IPS-NIHi7 (cell line): ENCODE measurements around the gene ZACN.

Experiments
- DNase-seq: peaks from one replicate; pipeline ENCODE4 v3.0.0; 2012; ENCODE audit warnings: mixed read lengths; ENCODE audit errors: extremely low spot score

Gene ZACN

DNA sequence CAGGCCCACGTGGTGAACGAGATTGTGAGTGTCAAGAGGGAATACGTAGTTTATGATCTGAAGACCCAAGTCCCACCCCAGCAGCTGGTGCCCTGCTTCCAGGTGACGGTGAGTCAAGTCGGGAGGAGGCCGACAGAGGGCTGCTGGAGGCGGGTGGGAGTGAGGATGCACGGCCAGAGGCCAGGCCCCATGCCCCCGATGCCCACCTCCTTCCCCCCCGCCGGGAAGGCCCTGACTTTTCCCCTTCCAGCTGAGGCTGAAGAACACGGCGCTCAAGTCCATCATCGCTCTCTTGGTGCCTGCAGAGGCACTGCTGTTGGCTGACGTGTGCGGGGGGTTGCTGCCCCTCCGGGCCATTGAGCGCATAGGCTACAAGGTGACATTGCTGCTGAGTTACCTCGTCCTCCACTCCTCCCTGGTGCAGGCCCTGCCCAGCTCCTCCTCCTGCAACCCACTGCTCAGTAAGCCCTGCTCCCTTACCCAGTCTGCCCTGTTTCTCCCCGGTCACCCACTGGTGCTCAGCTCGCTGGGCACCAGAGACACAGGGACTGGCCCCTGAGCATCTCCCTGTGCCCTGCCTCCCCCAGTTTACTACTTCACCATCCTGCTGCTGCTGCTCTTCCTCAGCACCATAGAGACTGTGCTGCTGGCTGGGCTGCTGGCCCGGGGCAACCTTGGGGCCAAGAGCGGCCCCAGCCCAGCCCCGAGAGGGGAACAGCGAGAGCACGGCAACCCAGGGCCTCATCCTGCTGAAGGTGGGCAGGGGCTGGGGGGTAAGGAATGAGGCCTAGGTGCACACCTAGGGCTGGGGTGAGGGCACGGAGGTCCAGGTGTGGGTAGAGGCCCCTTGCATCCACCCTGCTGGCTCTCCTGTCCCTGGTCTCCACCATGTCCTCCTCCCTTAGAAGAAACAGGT is 2.6 kb downstream of the ZACN start:
- peak; percentile 32 for DNase-seq

DNA sequence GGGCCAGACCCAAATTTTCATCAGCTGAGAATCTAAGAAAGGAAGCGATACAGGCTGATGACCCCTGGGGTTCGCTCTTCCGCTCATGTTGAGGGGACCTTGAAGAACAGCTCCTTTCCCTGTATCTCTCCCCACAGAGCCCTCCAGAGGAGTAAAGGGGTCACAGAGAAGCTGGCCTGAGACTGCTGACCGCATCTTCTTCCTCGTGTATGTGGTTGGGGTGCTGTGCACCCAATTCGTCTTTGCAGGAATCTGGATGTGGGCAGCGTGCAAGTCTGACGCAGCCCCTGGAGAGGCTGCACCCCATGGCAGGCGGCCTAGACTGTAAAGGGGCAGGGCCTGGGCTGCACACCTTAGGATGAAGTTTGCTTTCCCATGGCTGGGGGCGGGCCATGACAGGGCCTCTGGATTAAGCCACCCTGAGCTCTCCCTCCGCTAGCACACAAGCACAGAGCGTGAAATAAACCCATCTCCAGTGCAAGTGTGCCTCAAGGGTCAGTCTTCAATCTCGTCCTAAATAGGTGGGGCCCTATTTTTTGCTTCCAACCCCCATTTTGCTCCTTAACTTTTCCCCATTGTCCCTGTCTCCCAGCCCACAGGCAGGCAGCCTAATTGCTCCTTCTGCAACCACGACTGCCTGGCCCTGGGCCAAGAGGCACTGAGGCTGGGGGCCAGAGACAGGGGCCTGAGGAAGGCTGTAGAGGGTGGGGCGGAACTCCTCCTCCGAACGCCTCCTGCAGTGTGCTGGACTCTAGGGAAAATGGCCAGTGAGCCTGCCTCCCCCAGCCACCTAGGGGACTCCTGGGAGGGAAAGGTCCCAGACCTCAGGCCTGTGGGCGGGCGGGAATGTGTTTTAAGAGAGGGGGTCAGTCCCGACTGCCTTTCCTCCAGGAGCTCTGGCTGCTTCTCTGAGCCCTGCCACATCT is 3.6 kb downstream of the ZACN start:
- DNase-seq, result no peak

DNA sequence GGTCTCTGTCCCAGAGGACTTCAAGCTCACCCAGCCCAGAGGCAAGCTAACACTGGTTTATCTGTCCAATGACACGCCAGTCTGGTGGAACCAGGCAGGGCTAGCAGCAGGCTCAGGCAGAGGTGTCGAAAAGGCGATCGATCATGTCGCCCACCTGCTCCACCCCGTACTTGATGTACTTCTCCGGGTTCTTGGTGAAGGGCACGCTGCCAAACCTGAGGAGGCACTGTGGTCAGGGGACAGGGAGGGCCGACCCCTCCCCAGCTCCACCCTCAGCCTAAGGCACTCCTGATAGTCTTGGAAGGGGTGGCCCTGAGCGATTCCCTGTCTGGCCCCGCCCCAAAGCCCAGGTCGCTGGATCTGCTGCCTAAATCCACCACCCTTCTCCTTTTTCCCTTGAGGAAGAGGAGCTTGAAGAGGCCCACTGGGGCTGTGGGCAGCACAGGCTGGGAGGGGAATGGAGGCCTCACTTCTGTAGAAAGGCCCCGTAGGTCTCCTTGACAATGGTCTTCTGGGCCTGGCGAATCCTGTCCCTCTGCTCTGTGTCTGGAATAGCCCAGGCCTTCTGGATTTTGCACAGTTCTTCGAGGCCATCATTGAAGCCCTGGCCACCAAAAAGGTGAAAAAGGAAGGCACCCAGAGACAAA is 4.7 kb downstream of the ZACN start:
- no peak for DNase-seq

DNA sequence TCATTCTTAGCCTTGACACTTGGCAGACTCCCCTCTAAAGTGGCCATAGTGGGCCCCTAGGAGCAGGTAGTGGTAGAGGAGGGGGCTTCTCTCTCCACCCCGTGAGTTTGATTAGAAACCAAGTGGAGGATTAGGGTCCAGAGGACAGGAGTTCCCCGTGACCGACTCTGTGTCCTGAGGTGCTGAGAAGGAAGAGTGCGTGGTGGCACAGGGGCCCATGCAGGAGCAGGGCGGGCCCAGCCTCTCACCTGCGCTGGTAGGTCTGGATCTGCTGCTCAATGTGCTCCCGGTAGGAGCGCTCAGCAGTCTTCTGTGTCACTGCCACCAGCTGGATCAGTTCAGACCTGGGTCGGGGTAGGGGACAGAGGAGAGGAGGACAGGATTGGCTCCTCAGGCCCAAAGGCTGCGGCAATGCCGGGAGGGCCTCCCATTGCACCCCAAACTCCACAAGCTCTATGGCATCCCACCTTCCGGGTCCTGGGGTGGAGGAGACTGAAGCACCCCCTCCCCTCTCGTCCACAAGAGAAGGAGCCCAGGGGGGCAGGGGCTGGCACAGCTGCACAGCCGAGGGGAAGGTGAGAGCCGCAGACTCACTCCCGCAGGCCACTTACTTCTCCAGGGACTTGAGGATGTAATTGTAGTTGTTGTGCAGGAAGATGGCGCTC is 6.2 kb downstream of the ZACN start:
- no peak for DNase-seq

DNA sequence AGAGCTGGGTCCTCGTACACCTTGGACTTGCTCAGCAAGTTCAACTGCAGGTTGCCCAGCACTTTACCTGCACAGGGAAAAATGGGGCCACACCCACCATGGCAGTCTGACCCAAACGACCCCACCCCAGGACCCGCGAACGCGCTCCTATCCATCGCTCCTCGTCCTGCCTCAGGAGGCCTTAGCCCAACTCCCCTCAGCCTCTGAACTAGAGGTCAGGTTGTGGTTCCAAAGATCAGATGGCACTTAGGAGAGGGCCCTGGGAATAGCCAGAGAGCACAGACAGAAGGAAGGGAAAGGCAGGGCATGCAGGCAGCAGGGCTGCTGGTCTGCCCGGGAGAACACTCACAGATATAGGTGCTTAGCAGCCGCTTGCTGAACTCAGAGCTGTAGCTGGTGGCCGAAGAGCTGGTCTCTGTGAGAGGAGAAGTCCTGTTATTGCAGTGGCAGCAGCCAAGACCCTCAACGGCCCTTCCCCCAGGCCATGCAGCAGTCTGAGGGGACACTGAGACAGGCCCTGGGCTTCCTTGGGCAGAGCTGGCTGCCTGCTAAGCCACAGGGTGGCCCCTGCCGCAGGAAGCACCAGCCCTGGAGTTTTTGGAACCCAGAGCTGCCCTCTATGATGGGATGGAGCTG is 6.9 kb downstream of the ZACN start:
- DNase-seq, result no peak

DNA sequence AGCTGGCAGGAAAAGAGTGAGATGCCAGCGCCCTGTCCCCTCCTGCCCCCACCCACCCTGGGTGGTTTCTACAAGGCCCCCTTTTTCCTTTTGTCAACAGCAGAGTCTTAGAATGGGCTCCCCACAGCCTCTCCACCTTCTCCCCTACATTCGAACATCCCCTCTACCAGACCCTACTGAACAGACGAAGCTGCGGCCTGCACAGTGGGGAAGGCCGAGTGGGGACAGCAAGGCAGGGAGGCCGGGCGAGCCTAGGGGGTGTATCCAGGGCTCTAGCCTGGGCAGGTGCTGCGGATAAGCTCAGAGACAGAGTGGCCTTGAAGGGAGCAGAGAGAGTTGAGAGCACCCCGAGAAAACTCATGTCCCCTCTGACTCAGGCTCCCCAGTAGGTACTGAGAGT is 7.4 kb downstream of the ZACN start:
- no peak for DNase-seq

DNA sequence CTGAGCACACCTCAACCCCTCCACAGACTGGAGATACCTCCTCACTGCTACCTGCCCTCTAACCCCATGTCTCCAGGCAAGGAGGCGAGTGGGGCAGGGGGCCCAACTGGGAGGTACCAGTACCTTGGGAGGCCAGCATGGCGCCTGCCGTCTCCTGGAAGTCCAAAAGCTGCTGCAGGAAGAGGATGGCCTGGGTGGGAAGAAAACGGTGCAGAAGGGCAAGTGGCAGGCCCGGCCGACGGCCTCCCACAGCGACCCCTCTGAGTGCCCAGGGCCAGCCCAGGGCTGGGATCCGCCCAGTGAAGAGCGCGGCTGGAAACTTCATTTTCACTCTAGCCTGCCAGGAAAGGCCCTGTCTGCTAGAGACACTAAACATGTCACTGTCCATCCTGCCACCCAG is 8.5 kb downstream of the ZACN start:
- no peak for DNase-seq

DNA sequence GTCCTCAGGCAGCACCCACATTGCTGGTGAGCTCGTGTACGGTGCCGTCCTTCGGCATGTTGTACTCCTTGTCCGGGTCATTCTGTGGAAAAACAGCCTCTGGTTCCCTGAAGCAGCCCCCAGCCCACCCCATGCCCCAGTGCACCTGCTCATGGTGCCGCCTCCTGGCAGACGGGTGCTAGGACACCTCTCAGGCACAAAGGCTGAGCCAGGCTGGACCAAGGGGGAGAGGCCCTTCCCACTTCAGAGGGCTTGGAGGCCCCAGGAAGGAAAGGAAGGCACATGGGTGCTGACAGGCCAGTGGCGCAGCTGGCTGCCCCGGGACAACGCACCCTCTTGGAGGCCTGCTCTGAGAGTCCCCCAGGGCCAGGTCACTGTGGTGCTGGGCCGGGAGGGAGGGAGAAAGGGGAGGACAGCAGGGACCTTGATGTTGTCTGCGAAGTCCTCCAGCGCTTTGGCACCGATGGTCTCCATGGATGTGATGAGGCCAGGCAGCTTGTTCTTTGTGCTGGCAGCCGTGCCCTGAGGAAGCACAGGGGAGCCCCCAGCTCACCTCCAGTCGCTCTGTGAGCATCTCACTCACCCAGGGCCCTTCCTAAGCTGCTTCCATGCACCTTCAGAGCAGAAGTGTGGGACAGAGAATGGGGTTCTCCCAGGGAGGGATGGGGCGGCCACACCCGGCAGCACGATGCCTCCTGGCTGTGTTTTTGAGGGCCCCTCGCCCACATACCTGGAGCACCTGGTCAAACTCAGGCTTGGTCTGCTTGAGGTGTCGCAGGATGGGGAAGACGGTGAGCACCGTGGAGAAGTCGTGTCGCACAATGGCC is 9.3 kb downstream of the ZACN start:
- DNase-seq, result peak; percentile 71

DNA sequence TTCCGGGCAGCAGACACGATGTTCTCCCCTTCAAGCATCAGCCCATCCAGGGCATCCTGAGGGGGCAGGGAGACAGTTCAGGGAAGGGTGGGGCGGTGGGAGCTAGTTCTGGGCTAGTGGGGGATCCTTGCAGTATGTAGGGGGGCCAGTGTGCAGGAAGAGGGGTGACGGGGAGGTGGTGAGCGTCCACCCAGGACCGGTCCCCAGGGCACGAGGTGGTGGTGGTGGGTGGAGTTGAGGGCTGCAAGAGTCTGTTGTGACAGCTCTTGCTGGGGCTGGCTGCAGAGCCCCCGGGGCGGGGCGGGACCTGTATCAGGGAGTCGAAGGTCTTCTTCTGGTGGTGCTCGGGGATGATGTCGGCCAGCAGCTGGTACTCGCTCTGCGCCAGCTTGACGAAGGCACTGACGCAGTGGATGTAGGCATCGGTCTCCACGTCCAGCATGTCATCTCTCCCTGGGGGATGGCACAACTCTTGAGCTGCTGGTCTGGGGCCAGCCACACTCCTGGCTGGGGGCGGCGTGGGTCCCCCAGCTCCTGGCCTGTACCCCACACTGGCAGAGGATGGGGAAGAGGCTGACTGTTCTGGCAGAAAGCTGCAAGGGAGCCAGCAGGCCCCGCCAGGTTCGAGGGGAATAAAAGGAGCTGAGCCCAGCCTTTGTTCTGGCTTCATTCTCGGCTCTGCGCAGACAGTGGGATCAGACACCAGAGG is 10.0 kb downstream of the ZACN start:
- no peak for DNase-seq

DNA sequence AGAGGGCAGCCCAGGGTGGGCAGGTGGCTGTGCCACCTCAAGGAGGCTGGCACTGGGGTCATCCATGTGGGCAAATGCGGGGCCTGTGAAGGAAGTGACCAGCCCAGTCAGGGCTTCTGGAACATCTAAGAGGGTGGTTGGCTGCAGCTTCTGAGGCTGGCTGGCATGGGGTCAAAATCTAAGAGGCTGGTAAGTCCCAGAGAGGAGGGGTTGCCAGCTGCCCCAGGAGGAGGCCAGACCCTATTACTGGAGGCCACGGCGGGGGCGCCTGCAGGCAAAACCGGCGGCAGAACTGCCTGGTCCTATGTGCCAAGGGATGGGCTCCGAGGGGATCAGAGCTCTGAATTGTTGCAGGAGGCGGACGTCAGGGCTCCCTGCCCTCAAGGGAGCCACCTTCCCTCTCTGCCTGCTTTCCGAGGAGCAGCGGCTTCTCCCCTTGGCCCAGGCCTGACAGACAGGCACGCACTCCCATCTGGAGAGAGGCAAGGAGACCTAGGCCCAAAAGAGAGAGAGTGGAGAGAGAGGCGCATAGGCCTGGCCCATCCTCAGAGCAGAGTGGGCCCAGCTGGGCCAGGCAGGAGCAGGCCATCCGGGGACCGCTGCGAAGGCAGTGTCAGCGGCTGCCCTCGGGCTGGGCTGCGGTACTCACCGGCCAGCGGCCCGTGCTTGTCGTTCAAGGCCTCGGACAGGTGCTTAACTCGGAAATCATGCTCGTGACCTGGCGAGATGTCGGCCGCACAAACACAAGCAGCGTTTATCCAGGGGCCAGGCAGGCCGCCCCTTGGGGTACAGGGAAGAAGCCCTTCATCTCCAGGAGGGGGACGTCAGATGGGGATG is 10.9 kb downstream of the ZACN start:
- DNase-seq, result no peak

DNA sequence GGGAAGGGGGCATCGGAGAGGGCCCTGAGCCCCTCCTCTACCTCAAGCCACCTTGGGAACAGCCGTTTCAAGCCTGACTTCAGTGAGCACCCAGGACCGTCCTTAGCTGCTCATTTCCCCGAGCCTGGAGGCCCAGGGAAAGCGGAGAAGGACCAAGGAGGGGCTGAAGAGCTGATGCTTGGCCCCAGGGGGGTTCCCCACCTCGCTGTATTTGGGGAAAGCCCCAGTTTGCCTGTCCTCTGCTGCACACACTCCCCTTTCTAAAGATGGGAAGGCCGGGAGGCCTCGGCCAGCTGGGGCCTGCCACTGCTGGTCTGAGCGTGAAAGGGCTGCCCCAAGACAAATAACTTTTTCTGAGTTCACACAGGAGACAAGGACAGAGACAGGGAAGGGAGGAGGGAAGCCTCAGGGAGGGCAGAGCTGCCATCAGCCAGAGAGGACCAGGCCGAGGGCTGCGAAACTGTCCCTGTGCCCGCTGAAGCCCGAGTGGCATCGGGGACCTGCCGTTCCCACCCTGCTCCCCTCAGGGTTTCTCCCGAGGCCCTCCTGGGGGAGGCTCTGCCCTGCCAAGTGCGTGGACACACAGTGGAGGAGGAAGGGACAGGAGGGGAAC is 11.6 kb downstream of the ZACN start:
- DNase-seq, result peak; percentile 4

DNA sequence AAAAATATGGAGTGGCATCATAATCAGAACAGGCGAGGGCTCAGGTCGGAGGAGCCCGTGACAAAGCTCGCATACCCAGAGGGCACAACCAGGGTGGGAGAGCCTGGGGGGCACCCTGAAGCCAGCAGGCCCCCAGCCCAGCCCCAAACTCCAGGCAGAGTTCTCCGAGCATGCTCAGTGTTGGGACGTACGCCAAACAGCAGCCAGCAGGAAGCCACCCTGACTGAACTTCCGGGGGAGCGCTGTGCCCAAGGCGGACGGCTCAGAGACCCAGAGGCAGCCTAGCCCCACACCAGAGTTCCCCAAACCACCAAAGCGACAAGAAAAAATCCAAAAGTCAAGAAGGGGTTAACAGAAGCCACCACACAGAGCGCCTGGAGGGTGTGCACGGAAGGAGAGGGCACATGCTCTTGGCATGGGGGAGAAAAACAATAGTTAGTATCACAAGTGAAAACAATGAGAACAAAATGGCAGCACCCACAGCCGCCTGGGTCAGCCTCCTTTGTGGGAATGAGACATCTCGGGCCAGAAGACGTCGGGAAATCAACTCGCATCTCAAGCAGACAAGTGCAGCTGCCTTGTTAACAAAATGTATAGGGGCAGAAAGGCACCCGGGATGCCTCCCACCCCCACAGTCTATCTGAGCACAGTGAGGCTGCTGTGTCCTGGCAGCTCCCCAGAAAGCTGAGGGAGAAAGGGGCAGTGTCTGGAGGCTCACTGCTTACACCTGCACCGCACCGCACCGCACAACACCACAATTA is 12.7 kb downstream of the ZACN start:
- no peak for DNase-seq

DNA sequence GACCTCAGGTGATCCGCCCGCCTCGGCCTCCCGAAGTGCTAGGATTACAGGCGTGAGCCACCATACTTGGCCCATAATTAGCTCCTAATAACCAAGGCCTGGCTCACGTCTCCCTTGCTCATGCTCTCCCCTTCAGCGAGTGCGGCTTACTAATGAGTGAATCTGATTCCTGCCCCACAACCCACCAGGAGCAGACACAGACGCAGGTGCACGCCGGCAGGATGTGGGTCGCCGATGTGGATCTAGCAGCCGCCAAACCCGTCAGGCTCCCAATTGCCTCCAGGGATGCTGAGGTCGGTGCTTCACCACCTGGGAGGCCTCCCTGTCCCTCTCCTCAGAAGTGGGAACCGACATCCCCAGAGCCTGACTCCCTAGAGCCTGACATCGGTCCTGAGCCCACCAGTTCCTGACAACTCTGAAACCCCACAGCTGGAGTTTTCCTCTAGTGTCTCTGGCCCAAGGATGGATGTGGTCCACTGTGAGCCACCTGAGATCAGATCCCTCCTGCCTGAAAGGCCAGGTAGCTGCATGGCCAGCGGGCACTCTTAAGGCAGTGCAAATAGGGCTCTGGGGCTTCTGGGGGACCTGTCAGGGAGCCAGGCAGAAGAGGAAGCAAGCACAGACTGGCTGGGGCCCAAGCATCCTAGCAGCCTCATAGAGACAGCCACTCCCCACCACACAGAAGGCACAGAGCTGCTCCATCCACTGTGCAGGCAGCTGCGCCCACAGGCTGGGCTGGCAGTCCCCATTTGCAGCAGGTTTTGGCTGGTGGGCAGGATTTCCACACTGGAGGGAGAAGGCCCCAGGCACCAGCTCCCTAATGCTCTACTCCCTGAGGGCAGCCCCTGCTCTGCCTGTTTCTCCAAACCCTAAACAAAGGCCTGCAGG is 13.8 kb downstream of the ZACN start:
- DNase-seq, result no peak

DNA sequence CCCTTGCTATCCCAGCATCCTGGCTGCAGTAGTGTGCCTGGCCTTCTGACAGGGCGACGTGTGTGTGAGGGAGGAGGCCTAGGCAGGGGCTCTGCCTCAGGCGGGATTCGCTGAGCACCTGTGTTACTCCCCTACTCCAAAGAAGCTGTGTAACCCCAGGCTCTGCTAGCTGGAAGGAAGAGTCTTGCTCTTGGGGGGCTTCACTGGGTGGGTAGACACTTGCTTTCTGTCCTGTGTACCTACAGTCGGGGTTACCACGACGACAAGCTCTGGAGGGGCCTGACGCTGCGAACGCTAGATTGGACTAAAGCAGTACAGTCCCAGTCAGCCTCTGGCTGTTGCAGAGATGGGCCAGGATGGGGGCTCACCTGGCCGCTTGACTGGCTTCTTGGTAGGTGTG is 15.1 kb downstream of the ZACN start:
- no peak for DNase-seq

DNA sequence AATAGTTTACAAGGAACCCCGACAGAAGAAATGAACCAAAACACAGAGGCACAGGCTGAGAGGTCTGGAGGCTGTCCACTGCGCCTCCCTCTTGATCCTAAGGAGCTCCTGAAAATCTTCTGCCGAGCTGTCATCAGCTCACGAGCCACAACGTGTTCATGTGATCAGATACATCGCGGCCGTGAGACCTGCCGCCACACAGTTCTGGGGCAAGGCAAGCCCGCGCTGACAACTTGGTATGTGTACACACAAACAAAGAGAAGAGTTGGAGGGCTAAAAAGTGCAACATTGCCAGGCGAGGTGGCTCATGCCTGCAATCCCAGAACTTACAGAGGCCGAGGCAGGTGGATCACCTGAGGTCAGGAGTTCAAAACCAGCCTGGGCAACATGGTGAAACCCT is 17.0 kb downstream of the ZACN start:
- no peak for DNase-seq

DNA sequence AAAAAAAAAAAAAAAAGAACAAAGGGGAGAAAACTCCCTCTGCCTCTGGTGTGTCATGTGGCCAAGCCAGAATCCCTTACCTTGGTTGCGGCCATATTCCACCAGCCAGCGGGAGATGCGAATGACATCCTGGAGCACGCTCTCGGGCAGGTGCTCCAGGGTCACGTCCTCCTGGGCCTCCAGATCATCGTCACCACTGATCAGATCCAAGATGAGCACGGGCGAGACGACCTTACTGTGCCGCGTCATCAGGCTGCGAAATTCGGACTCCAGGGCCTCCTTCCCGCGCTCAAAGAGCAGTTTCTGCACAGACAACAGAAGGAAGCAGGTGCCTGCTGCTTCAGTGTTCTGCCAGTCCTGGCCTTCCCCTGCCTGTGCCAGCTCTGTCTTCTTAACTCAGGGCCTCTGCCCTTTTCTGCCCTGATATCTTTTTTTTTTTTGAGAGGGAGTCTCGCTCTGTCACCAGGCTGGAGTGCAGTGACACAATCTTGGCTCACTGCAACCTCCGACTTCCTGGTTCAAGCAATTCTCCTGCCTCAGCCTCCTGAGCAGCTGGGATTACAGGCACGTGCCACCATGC is 18.8 kb downstream of the ZACN start:
- DNase-seq, result no peak
